HepG2 (cell line): Measurements from ENCODE around the gene ZNF655. TPM values are rescaled to one million over a fixed set of nuclear protein-coding genes. Genes with fewer than 3 reads are reported as not detected.
A peak's percentile ranks its signal among the peaks of the same experiment; 100 is the strongest.

Experiments
- ATAC-seq: fragments of 200-7000 bp; cut with Tn5 transposase; 3 replicates; pipeline ENCODE4 v1.9.1; 2020; ENCODE audit warnings: mild to moderate bottlenecking, moderate library complexity
- BruUV-seq: library from RNA; stranded (reverse); fragments of 400-500 nt; replicated peaks from 2 replicates; lab custom pipeline; 2021; lab: Mats Ljungman, UMichigan
- CTCF ChIA-PET: fragments of 300-600 bp; formaldehyde crosslinking; extraction: SDS; loops from one replicate; lab custom pipeline; 2021; ENCODE audit warnings: low total read pairs, inconsistent platforms, low intra/inter-chr PET ratio; lab: Yijun Ruan, JAX
- POLR2A ChIA-PET: fragments of 350-600 bp; sonication (Branson Sonifier 250); formaldehyde crosslinking; loops from one replicate; lab custom pipeline; 2020; ENCODE audit warnings: antibody characterized with exemption, inconsistent platforms; lab: Yijun Ruan, JAX
- DNase-seq: peaks from one replicate; pipeline ENCODE4 v3.0.0-alpha.2; 2015; ENCODE audit warnings: low spot score
- FAIRE-seq: peaks from 3 replicates; lab custom pipeline; 2011; peaks lifted over from hg19 to GRCh38; lab: Jason Lieb, UNC
- H2AFZ ChIP-seq: one replicate; pipeline ENCODE4 v1.6.1; 2011; ENCODE audit warnings: low read length, inconsistent platforms
- H3K27ac ChIP-seq: fragments of 300-600 bp; 3 replicates; pipeline ENCODE4 v1.8.0; 2011; ENCODE audit warnings: mixed run types, mild to moderate bottlenecking, mixed read lengths, low read length, inconsistent platforms; ENCODE audit not compliant: insufficient read depth; ENCODE audit errors: extremely low read length
- H3K27me3 ChIP-seq, 2 experiments: fragments of 200-600 bp in 1 of 2; 2 replicates in 1 of 2; 3 replicates in 1 of 2; pipeline versions ENCODE4 v1.6.0 to v1.8.0; 2011; ENCODE audit warnings: low read length in 2 of 2, mild to moderate bottlenecking in 2 of 2, moderate library complexity in 2 of 2, inconsistent platforms in 1 of 2; ENCODE audit not compliant: insufficient read depth in 2 of 2, control insufficient read depth in 1 of 2
- H3K36me3 ChIP-seq, 2 experiments: fragments of 200-600 bp in 1 of 2; replicated peaks in 1 of 2; 2 replicates in 1 of 2; 3 replicates in 1 of 2; pipeline versions ENCODE4 v1.5.1 to v1.8.0; 2011; ENCODE audit warnings: low read length in 2 of 2, inconsistent platforms in 1 of 2; ENCODE audit not compliant: insufficient read depth in 2 of 2, control insufficient read depth in 1 of 2
- H3K4me1 ChIP-seq: 2 replicates; pipeline ENCODE4 v1.5.1; 2012; ENCODE audit warnings: low read length, inconsistent platforms; ENCODE audit not compliant: insufficient read depth
- H3K4me2 ChIP-seq: 2 replicates; pipeline ENCODE4 v1.6.0; 2011; ENCODE audit warnings: low read depth, low read length, inconsistent platforms
- H3K4me3 ChIP-seq, 3 experiments: fragments of 200-600 bp in 1 of 3; sonication (generic), shearing (Covaris generic) in 1 of 3; replicated peaks in 1 of 3; 2 replicates each; pipeline ENCODE4 v1.5.1; 2011 to 2016; ENCODE audit warnings: low read length in 3 of 3, inconsistent platforms in 2 of 3, low read depth in 2 of 3, mild to moderate bottlenecking in 2 of 3, control low read depth in 1 of 3, mixed read lengths in 1 of 3; ENCODE audit not compliant: insufficient read depth in 1 of 3
- H3K79me2 ChIP-seq: one replicate; pipeline ENCODE4 v1.6.1; 2011; ENCODE audit warnings: low read length, inconsistent platforms; ENCODE audit not compliant: insufficient read depth
- H3K9ac ChIP-seq: 2 replicates; pipeline ENCODE4 v1.6.0; 2011; ENCODE audit warnings: mild to moderate bottlenecking, low read depth, low read length, inconsistent platforms; ENCODE audit not compliant: insufficient read depth
- H3K9me3 ChIP-seq: 2 replicates; pipeline ENCODE4 v1.5.1; 2012; ENCODE audit warnings: mild to moderate bottlenecking, low read length
- H4K20me1 ChIP-seq: 2 replicates; pipeline ENCODE4 v1.6.0; 2011; ENCODE audit warnings: inconsistent platforms, mild to moderate bottlenecking, low read length, moderate library complexity; ENCODE audit not compliant: insufficient read depth
- ARID4A ChIP-seq: sonication (generic); formaldehyde crosslinking; IDR thresholded peaks from 2 replicates; pipeline ENCODE4 v1.5.0; 2020; ENCODE audit warnings: mild to moderate bottlenecking, missing genetic modification reagents, borderline replicate concordance
- MTF2 ChIP-seq: sonication (generic); formaldehyde crosslinking; IDR thresholded peaks from 2 replicates; pipeline ENCODE4 v1.5.0; 2020; ENCODE audit warnings: missing genetic modification reagents, borderline replicate concordance
- NFYC ChIP-seq: IDR thresholded peaks from 2 replicates; pipeline ENCODE4 v1.6.1; 2016; ENCODE audit warnings: missing genetic modification reagents, missing compliant biosample characterization
- NONO ChIP-seq, 2 experiments: fragments of 450-650 bp in 1 of 2; sonication (generic) in 1 of 2; formaldehyde crosslinking in 1 of 2; IDR thresholded peaks in 1 of 2; conservative IDR thresholded peaks in 1 of 2; 2 replicates each; pipeline versions ENCODE4 v1.6.1 to v1.8.0; 2017 to 2022; ENCODE audit warnings: mild to moderate bottlenecking in 1 of 2, missing genetic modification reagents in 1 of 2, moderate library complexity in 1 of 2
- ZMYM4 ChIP-seq: sonication (generic); formaldehyde crosslinking; IDR thresholded peaks from 2 replicates; pipeline ENCODE4 v1.8.1; 2023; ENCODE audit warnings: mild to moderate bottlenecking, missing genetic modification reagents
- ZNF143 ChIP-seq: sonication (generic); formaldehyde crosslinking; IDR thresholded peaks from 2 replicates; pipeline ENCODE4 v1.4.0; 2020; ENCODE audit warnings: missing genetic modification reagents
- ZNF207 ChIP-seq: fragments of 450-650 bp; IDR thresholded peaks from 2 replicates; pipeline ENCODE4 v1.6.1; 2016; ENCODE audit warnings: antibody characterized with exemption, borderline replicate concordance
- ZNF275 ChIP-seq: sonication (generic); formaldehyde crosslinking; IDR thresholded peaks from 2 replicates; pipeline ENCODE4 v1.8.0; 2022; ENCODE audit warnings: missing genetic modification reagents, mild to moderate bottlenecking, inconsistent platforms, borderline replicate concordance
- ZNF512B ChIP-seq: sonication (generic); formaldehyde crosslinking; IDR thresholded peaks from 2 replicates; pipeline ENCODE4 v1.5.1; 2020; ENCODE audit warnings: missing genetic modification reagents, mild to moderate bottlenecking, borderline replicate concordance
- ZNF737 ChIP-seq: sonication (generic); formaldehyde crosslinking; IDR thresholded peaks from 2 replicates; pipeline ENCODE4 v1.5.0; 2020; ENCODE audit warnings: missing genetic modification reagents, mild to moderate bottlenecking, borderline replicate concordance
- WGBS: methylation state at CpG from one replicate; pipeline ENCODE4 v1.1.6; 2017; ENCODE audit warnings: low lambda C conversion rate; 5-methylcytosine and 5-hydroxymethylcytosine counted together
- in situ Hi-C: cut with HindIII; loops from 2 replicates; pipeline ENCODE4 v1.10.0; 2017; ENCODE audit warnings: low pct_unique_long_range_greater_than_20kb; ENCODE audit not compliant: extremely low pct_ligation_motif_present
- intact Hi-C: fragments of 100-400 bp; cut with micrococcal nuclease; formaldehyde crosslinking; loops from one replicate; pipeline ENCODE4 v1.10.0; 2022; ENCODE audit not compliant: unreplicated experiment
- polyA plus RNA-seq, 8 experiments: library from polyadenylated mRNA; depleted of rRNA in 3 of 8; stranded (reverse) in 7 of 8; unstranded in 1 of 8; fragments of >200 nt; fragmentation: Illumina TruSeq in 4 of 8; extraction: Trizol in 4 of 8; gene quantifications; 2 replicates each; pipeline versions ENCODE4 v1.2.1 to v1.2.3, GENCODE V29; 2011 to 2016; ENCODE audit warnings: low read depth in 4 of 8, missing spikeins in 1 of 8, mixed read lengths in 1 of 8; ENCODE audit not compliant: insufficient read depth in 1 of 8
- total RNA-seq, 5 experiments: library from RNA; depleted of rRNA; stranded (reverse); fragments of >200 nt; fragmentation: Illumina TruSeq; extraction: Trizol; gene quantifications; 2 replicates each; pipeline ENCODE4 v1.2.3, GENCODE V29; 2016; ENCODE audit warnings: low read depth in 1 of 5

ZNF655 gene
- total and polyA plus RNA-seq, 2 of the 13 experiments (the other 11 are each of a cell fraction or from before 2014, with no cell fraction given), result 53.4 to 75.6 TPM

- Histone ChIP-seq H3K27ac (no peak overlapping the region), H3K4me2 (no peak overlapping the region), H3K9ac (no peak overlapping the region), H3K36me3 (no peaks in the 10 kb centered on the region), H3K4me1 (peaks cover 9% of the 10 kb centered on the region), H4K20me1 (no peaks in the 10 kb centered on the region), H3K9me3 (no peaks in the 10 kb centered on the region), H3K27me3 (no peaks in the 10 kb centered on the region), H2AFZ (no peak overlapping the region), H3K4me3 (no peak overlapping the region), H3K79me2 (no peaks in the 10 kb centered on the region)
- no peak for FAIRE-seq
- WGBS, result 45% methylated on average over 7 of the region's 7 CpGs
- no peak for DNase-seq
- intact Hi-C loops, result no loop called here
- POLR2A ChIA-PET, result interaction anchor here (0.7 kb wide), 1 partner anchor 369 kb away, joined by 3 read pairs; no protein-coding TSS in a partner anchor
- BruUV-seq, result no TSS peak
- CTCF ChIA-PET, result no interaction called here
- in situ Hi-C loops, result no loop called here
- ATAC-seq, result peak; percentile 16; the same call in 1 of the 3 replicates
- TF ChIP-seq ZNF512B (CRISPR knock-in tag), result no peak
- no peak for TF ChIP-seq MTF2 (CRISPR knock-in tag)
- no peak for TF ChIP-seq ZNF275 (CRISPR knock-in tag)
- TF ChIP-seq NFYC (CRISPR knock-in tag), result no peak
- no peak for TF ChIP-seq ZNF143 (CRISPR knock-in tag)
- no peak for TF ChIP-seq ZMYM4 (CRISPR knock-in tag)
- TF ChIP-seq ZNF207, result no peak
- TF ChIP-seq NONO (IDR thresholded peaks at IDR 0.05), result no peak
- TF ChIP-seq NONO (CRISPR knock-in tag; conservative IDR thresholded peaks at IDR 0.05), result no peak
- no peak for TF ChIP-seq ARID4A
- no peak for TF ChIP-seq ZNF737 (CRISPR knock-in tag)
These were observed 19.1 kb upstream of the ZNF655 start for GRCh38 chr7:99539213-99539811.
